ENCODE data around the gene USP21.

GRCh38 chr1:161133220-161133740, 26.0 kb upstream of the USP21 start:
- TF ChIP-seq, protein P1, sequence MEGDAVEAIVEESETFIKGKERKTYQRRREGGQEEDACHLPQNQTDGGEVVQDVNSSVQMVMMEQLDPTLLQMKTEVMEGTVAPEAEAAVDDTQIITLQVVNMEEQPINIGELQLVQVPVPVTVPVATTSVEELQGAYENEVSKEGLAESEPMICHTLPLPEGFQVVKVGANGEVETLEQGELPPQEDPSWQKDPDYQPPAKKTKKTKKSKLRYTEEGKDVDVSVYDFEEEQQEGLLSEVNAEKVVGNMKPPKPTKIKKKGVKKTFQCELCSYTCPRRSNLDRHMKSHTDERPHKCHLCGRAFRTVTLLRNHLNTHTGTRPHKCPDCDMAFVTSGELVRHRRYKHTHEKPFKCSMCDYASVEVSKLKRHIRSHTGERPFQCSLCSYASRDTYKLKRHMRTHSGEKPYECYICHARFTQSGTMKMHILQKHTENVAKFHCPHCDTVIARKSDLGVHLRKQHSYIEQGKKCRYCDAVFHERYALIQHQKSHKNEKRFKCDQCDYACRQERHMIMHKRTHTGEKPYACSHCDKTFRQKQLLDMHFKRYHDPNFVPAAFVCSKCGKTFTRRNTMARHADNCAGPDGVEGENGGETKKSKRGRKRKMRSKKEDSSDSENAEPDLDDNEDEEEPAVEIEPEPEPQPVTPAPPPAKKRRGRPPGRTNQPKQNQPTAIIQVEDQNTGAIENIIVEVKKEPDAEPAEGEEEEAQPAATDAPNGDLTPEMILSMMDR (IDR thresholded peaks at IDR 0.05; ENCODE audit: low read length): no peak
- TF ChIP-seq EZH2 (IDR thresholded peaks at IDR 0.05; ENCODE audit: borderline replicate concordance, low read length): no peak

Data from OCI-LY1 (cell line).